Stomach (tissue), 4 donors: ENCODE results near the gene HELT.

Source experiments
- CTCF ChIP-seq, 7 experiments: fragments of 450-650 bp in 4 of 7; fragments of 200-600 bp in 3 of 7; sonication (generic) in 3 of 7; IDR thresholded peaks; one replicate each; pipeline ENCODE4 v1.5.1; 2016 to 2019; ENCODE audit warnings: antibody characterized with exemption in 7 of 7, control low read depth in 2 of 7, mild to moderate bottlenecking in 1 of 7
- EP300 ChIP-seq: sonication (generic); formaldehyde crosslinking; IDR thresholded peaks from one replicate; pipeline ENCODE4 v1.6.1; 2017; ENCODE audit warnings: antibody characterized with exemption
- POLR2AphosphoS5 ChIP-seq, 3 donors: sonication (generic); formaldehyde crosslinking; IDR thresholded peaks; one replicate each; pipeline ENCODE4 v1.6.1; 2016; ENCODE audit warnings: antibody characterized with exemption in 3 of 3

- TF ChIP-seq CTCF (IDR thresholded peaks at IDR 0.05) (no peak), POLR2AphosphoS5 (IDR thresholded peaks at IDR 0.05) (no peak), EP300 (no peak)
Observed at GRCh38 chr4:185062606-185063005, 44.3 kb downstream of the HELT start.
